Osteocyte (in vitro differentiated cells): ENCODE measurements around the gene CUL4A. TPM values are rescaled to one million over a fixed set of nuclear protein-coding genes. Genes with fewer than 3 reads are reported as not detected.
"Not testable (repeated sequence)": the region's sequence is repeated elsewhere in the genome, so short reads cannot be mapped to it uniquely, and the experiment has no call there.

Source experiments
- DNase-seq: peaks from one replicate; pipeline ENCODE4 v3.0.0; 2021; ENCODE audit warnings: mixed read lengths; ENCODE audit not compliant: unreplicated experiment; ENCODE audit errors: extremely low spot score
- H3K27ac Mint-ChIP-seq: one replicate; pipeline ENCODE4 v1.8.0; 2021; ENCODE audit warnings: mild to moderate bottlenecking, mixed read lengths; ENCODE audit not compliant: unreplicated experiment
- H3K27me3 Mint-ChIP-seq: one replicate; pipeline ENCODE4 v1.8.0; 2021; ENCODE audit warnings: mixed read lengths; ENCODE audit not compliant: unreplicated experiment
- H3K36me3 Mint-ChIP-seq: one replicate; pipeline ENCODE4 v1.8.0; 2021; ENCODE audit warnings: mixed read lengths; ENCODE audit not compliant: unreplicated experiment
- H3K4me1 Mint-ChIP-seq: one replicate; pipeline ENCODE4 v1.8.0; 2021; ENCODE audit warnings: mixed read lengths; ENCODE audit not compliant: unreplicated experiment
- H3K4me3 Mint-ChIP-seq: one replicate; pipeline ENCODE4 v1.8.0; 2021; ENCODE audit warnings: mild to moderate bottlenecking, moderate library complexity, mixed read lengths; ENCODE audit not compliant: unreplicated experiment
- H3K9me3 Mint-ChIP-seq: one replicate; pipeline ENCODE4 v1.8.0; 2021; ENCODE audit warnings: mixed read lengths; ENCODE audit not compliant: unreplicated experiment
- total RNA-seq: library from RNA; stranded (reverse); gene quantifications from 2 replicates; pipeline ENCODE4 v1.2.1, GENCODE V29; 2021
- TF ChIP-seq, protein P1 (sequence below): fragments of 200-600 bp; sonication (generic); IDR thresholded peaks from 2 replicates; pipeline ENCODE4 v1.5.0; 2021; ENCODE audit warnings: antibody characterized with exemption, mild to moderate bottlenecking, moderate library complexity

The CUL4A gene
- total RNA-seq, 1 donor from 2014 or later, result 76.7 TPM

DNA sequence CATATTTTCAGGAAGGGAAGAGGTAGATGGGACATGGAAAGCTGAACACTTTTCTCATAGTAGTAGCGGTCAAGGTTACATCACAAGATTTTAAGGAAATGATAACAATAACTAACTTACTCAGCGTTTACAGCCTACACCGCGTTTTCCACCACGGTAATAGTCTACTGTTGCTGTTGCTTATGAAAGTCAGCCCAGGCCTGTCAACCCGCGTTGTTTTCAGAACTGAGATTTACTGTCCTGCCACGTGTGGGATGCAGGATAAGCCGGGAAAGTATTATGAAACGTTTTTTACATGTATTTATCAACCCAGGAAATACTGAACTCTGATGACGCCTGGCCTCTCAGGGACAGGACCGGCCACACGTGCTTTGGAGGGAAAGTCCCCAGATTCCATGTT lies 51.6 kb downstream of the CUL4A start:
- Mint-ChIP-seq H3K27ac (no peak overlapping the region), H3K9me3 (peaks cover 5% of the 10 kb centered on the region), H3K4me3 (no peak overlapping the region), H3K27me3 (no peaks in the 10 kb centered on the region), H3K4me1 (no peaks in the 10 kb centered on the region), H3K36me3 (peaks cover 45% of the 10 kb centered on the region)
- no peak for DNase-seq
- TF ChIP-seq, protein P1, sequence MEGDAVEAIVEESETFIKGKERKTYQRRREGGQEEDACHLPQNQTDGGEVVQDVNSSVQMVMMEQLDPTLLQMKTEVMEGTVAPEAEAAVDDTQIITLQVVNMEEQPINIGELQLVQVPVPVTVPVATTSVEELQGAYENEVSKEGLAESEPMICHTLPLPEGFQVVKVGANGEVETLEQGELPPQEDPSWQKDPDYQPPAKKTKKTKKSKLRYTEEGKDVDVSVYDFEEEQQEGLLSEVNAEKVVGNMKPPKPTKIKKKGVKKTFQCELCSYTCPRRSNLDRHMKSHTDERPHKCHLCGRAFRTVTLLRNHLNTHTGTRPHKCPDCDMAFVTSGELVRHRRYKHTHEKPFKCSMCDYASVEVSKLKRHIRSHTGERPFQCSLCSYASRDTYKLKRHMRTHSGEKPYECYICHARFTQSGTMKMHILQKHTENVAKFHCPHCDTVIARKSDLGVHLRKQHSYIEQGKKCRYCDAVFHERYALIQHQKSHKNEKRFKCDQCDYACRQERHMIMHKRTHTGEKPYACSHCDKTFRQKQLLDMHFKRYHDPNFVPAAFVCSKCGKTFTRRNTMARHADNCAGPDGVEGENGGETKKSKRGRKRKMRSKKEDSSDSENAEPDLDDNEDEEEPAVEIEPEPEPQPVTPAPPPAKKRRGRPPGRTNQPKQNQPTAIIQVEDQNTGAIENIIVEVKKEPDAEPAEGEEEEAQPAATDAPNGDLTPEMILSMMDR, result no peak

DNA sequence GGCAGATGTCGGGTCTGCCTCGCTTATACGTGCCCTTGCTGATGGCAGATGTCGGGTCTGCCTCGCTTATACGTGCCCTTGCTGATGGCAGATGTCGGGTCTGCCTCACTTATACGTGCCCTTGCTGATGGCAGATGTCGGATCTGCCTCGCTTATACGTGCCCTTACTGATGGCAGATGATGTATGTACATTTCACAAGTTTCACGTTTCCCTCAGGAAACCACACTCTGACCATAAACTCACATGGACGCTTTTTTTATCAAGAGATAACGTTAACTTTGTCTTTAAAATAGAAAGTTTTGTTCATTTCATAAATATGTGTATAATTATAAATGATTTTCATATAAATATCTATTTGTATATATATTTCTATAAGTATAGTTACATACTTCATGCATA lies 53.6 kb downstream of the CUL4A start:
- peaks cover 31% of the 10 kb centered on the region for H3K36me3 Mint-ChIP-seq
- H3K9me3 Mint-ChIP-seq, H3K4me1 Mint-ChIP-seq, H3K27ac Mint-ChIP-seq, H3K27me3 Mint-ChIP-seq, DNase-seq, H3K4me3 Mint-ChIP-seq: not testable (repeated sequence)

DNA sequence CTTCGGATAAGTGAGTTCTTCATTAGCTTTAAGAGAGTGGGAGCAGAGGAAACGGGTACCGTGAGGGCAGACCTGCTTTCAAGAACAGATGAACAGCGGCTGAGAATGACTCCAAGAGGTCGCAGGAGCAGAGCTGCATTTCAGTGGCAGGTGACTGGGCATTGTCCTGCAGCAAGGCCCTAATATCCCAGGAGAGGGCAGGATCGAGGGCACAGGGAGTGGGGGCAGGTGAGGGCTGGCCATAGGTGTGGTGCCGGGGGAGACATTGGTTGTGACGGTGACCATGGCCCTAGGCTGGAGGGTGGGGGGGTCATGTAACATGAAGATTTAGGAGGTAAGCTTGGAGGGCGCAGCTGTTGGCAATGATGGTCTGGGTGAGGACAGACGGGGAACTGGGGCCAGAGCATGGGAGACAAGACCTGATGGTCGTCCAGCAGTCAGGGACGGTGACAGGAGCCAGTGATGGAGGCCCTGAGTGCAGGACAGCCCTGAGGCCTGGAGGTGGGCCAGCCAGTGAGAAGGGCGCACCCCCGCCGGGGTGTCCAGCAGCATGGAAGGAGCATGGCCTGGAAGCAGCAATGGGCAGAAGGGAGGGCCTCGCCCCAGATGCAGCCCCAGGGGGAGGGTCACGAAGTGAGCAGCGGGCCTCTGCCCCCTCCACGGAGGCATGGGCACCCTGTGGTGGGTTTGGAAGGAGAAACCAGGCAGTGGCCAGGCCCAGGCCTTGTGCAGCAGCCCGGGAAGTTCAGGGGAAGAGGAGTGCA lies 58.4 kb downstream of the CUL4A start:
- TF ChIP-seq, protein P1, result no peak
- Mint-ChIP-seq H3K36me3 (peaks cover 16% of the 10 kb centered on the region), H3K4me1 (no peaks in the 10 kb centered on the region), H3K27ac (no peak overlapping the region), H3K4me3 (no peak overlapping the region), H3K9me3 (no peaks in the 10 kb centered on the region), H3K27me3 (no peaks in the 10 kb centered on the region)
- no peak for DNase-seq

DNA sequence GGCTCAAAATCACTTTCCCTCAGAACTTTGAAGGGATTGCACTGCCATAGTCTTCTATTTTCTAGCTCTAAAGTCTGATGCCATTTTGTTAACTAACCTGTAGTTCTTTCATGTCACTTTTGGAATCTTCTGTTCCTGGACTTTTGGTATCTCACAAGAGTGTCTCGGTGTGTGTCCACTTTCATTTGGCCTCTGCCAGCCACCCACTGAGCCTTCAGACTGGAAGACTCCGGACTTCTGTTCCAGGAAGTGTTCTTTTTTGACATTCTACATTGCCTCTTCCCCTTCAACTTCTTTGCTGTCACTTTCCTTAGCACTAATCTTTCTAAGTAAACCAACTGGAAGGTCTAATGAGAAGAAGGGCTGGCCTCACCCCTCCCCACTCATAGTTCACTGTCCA lies 62.6 kb downstream of the CUL4A start:
- no peak overlapping the region for H3K27ac Mint-ChIP-seq
- no peaks in the 10 kb centered on the region for H3K27me3 Mint-ChIP-seq
- TF ChIP-seq, protein P1, result no peak
- no peak for DNase-seq
- H3K9me3 Mint-ChIP-seq, result no peaks in the 10 kb centered on the region
- H3K4me1 Mint-ChIP-seq, result peaks cover 19% of the 10 kb centered on the region
- no peak overlapping the region for H3K4me3 Mint-ChIP-seq
- H3K36me3 Mint-ChIP-seq, result peaks cover 7% of the 10 kb centered on the region

DNA sequence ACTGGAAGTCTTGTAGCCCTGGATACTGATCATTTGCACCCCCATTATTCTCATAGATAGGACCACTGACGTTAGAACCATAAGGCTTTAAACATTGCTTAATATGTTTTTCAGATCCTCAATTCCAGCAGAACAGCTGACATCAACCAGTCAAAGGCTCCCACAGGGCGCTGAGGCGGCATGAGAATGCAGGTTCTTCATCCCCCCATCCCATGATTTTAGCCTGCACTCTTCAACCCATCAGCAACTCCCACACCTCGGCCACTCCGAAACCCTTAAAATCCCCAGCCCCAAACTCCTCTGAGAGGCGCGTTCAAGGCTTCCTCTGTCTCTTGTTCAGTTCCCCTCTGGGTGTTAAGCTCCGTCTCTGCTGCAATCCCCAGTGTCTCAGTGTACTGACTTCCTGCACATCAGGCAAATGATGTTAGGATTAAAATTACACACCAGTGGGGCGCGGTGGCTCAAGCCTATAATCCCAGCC lies 63.3 kb downstream of the CUL4A start:
- H3K4me3 Mint-ChIP-seq, result no peak overlapping the region
- no peak for DNase-seq
- H3K36me3 Mint-ChIP-seq, result peaks cover 6% of the 10 kb centered on the region
- no peak overlapping the region for H3K27ac Mint-ChIP-seq
- TF ChIP-seq, protein P1, result no peak
- peaks cover 19% of the 10 kb centered on the region for H3K4me1 Mint-ChIP-seq
- H3K9me3 Mint-ChIP-seq, result no peaks in the 10 kb centered on the region
- H3K27me3 Mint-ChIP-seq, result no peaks in the 10 kb centered on the region
